NCI-H1694 (cell line): ENCODE results near the gene TP53AIP1.

Experiments
- DNase-seq: peaks from one replicate; lab custom pipeline; 2025; lab: John Stamatoyannopoulos, UW

The TP53AIP1 gene

GRCh38 chr11:128890543-128891368 is 51.9 kb downstream of the TP53AIP1 start, which contains the start of gene KCNJ5:
Gene KCNJ5, plus strand, starts transcription at chr11:128891356. Its CDS starts 19,918 bp downstream, at chr11:128911274.
- no peak for DNase-seq

DNA sequence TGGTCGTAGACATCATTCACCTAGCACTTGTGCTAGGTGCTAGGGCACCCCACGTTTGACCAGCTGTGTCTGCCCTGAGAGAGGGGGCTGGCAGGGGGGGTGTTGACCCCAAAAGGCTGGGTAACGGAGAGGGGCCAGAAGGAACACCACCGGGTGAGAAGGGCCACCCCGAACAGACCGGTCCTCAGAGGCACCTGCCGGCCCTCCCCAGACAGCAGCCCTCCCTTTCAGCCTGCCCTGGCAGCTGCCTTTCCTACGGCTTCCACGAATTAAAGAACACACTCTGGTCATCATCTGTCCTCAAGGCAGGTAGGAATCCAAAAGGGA is 52.5 kb downstream of the TP53AIP1 start:
- no peak for DNase-seq

- no peak for DNase-seq
These were observed 52.9 kb downstream of the TP53AIP1 start for GRCh38 chr11:128889657-128890213.

- no peak for DNase-seq
These were observed 54.4 kb downstream of the TP53AIP1 start for GRCh38 chr11:128888034-128888985.

DNA sequence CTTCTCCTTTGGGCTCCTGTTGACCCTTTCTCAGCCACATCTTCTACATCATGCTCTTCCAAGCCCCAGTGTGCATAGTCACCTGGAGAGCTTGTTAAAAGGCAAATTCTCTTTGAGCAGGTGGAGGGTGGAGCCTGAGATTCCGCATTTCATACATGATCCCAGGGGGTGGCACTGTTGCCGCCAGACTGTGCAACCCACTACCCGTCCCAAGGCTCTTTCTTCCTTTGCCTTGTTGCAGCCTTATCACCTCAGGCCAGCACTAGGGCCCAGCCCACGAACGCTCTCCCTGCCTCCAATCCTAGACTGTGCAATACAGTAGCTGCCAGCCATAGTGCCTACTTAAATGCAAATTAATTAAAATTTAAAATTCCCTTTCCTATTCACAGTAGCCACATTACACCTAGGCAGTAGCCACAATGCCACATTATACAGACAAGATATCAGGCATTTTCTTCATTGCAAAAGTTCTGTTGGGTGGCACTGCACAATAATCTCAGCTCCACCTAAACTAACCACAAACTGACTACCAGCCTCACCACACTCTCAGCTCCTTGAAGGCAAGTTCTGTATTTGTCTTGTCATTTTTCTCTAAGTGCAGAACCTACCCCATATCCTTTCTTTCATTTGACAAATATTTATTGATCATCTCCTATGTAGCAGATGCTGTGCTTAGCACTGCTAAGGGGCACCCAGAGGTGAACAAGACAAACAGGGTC is 56.1 kb downstream of the TP53AIP1 start:
- DNase-seq: no peak
